ENCODE results near the gene C2orf92. TPM values are rescaled to one million over a fixed set of nuclear protein-coding genes. Genes with fewer than 3 reads are reported as not detected.
"Not testable (repeated sequence)": the region's sequence is repeated elsewhere in the genome, so short reads cannot be mapped to it uniquely, and the experiment has no call there.

The C2orf92 gene
- polyA plus RNA-seq, 1 donor from 2014 or later: 1.4 TPM

DNA sequence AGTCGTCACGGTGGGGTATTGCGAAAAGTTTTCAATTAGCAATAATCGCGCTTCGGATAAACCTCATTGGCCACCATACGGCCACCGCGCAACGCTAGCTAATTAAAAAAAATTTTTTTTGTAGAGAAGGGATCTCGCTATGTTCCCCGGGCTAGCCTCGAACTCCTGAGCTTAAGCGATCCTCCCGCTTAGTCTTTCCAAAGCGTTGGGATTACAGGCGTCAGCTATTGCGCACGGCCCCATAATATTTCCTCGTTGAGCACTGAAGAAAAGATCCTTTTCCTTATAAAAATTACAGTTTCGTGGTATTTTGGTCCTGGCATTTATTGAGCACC lies 4.9 kb upstream of the C2orf92 start:
- no peaks in the 10 kb centered on the region for H3K27me3 Mint-ChIP-seq
- H3K4me1 Mint-ChIP-seq: peaks cover 19 to 22% (median 22%) of the 10 kb centered on the region in 3 donors
- no peaks in the 10 kb centered on the region for H3K36me3 Mint-ChIP-seq
- no peaks in the 10 kb centered on the region for H3K9me3 Mint-ChIP-seq
- H3K4me3 Mint-ChIP-seq: peak overlapping the region; percentile 91 to 99 (median 96)
- H3K27ac Mint-ChIP-seq: peak overlapping the region; percentile 89 to 97 (median 95)

DNA sequence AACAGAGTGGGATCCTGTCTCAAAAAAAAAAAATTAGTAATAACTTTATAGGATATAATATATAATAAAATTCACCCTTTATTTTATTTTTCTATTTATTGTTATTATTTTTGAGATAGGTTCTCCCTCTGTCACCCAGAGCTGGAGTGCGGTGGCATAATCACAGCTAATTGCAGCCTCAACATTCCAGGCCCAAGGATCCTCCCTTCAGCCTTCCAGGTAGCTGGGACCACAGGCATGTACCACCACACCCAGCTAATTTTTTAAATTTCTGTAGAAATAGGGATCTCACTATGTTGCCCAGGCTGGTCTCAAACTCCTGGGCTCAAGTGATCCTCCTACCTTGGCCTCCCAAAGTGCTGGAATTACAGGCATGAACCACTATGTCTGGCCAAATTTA lies 958 bp downstream of the C2orf92 start:
- Mint-ChIP-seq H3K36me3 (peaks cover 2% of the 10 kb centered on the region), H3K27ac (no peak overlapping the region), H3K4me1 (peaks cover 4 to 6% (median 5%) of the 10 kb centered on the region in 3 donors), H3K9me3 (no peaks in the 10 kb centered on the region), H3K27me3 (no peaks in the 10 kb centered on the region), H3K4me3 (no peak overlapping the region)

DNA sequence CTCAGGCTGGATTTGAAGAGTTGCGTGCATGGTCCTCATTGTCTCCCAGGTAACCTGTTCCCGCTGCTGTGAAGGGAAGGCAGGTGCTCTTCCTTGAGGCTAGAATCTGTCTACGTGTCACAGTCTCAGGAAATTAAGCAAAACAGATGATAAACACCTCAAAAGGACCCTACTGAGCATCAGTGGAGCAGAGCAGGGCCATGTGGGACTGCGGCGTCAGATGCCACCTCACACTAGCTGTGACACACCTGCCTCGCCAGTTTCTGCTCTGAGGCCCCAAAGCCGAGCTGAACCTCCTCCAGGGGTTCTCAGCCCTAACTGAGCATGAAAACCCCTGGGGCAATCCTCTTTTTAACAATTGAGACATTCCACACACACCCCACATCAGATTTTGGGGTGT lies 2.0 kb downstream of the C2orf92 start:
- peaks cover 4 to 6% (median 5%) of the 10 kb centered on the region in 3 donors for H3K4me1 Mint-ChIP-seq
- no peak overlapping the region for H3K4me3 Mint-ChIP-seq
- H3K27ac Mint-ChIP-seq: no peak overlapping the region
- H3K9me3 Mint-ChIP-seq: no peaks in the 10 kb centered on the region
- peaks cover 3% of the 10 kb centered on the region for H3K36me3 Mint-ChIP-seq
- H3K27me3 Mint-ChIP-seq: no peaks in the 10 kb centered on the region

DNA sequence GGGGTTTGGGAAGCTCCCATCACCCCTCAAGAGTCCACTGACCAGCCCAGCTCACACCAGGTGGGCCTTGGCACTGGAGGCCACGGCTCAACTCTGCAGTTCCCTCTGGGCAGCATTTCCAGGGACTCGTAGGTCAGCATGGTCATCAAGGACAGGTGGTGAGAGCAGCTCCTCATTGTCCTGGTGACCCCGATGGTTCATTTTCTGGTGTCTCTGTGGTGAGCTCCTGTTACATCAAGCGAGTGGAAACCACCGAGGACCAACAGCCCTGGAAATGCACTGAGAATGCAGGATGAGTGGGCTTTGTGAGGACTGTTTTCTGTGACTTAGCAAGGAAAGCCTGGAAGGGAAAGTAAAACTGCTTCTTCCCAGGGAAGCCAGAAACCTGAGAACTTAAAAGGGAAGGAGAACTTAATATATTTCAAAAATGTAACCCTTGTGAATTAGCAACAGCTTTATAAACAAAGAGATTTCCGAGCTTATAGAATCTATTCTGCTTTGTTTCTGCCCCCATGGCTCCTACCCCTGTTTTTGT lies 3.2 kb downstream of the C2orf92 start:
- not testable (repeated sequence) for H3K4me3 Mint-ChIP-seq, H3K36me3 Mint-ChIP-seq, H3K4me1 Mint-ChIP-seq, H3K9me3 Mint-ChIP-seq, H3K27me3 Mint-ChIP-seq, H3K27ac Mint-ChIP-seq

DNA sequence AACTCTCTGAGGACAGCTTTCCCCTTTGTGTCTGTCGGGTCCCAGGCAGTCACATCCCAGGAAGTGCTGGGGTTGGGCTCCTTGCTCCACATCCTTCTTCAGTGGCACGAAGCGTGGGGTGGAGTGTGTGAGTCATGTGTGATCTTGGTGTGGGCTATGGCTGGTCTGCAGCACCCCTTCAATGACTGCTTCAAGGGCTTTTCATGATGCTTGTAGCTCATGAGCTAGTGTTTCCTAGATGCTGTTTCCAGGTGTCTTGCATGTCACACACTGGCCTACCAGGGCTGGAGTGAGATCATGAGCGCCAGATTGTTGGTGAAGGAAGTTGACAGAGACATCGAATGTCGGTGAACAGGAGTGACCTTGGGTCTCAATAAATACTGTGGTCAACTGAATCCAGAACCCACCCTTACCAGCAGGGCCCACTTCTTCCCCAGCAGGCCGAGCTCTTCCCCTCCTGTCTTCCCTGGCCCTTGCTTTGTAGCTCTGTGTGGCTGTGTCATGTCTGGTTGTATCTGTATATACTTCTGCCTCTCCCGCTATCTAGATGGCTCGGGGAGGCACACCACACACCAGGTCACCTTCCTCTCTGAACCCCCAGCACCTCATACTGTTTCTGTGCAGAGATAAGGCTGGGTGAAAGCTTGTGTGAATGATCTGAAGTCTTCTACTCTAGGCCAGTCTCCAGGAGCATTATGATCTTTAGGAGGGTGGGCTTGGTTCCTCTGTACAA lies 3.8 kb downstream of the C2orf92 start:
- H3K36me3 Mint-ChIP-seq: peaks cover 3% of the 10 kb centered on the region
- H3K27ac Mint-ChIP-seq: no peak overlapping the region
- H3K4me1 Mint-ChIP-seq: peaks cover 0 to 6% (median 3%) of the 10 kb centered on the region in 3 donors
- H3K27me3 Mint-ChIP-seq: peaks cover 3% of the 10 kb centered on the region
- H3K4me3 Mint-ChIP-seq: no peak overlapping the region
- H3K9me3 Mint-ChIP-seq: no peaks in the 10 kb centered on the region

DNA sequence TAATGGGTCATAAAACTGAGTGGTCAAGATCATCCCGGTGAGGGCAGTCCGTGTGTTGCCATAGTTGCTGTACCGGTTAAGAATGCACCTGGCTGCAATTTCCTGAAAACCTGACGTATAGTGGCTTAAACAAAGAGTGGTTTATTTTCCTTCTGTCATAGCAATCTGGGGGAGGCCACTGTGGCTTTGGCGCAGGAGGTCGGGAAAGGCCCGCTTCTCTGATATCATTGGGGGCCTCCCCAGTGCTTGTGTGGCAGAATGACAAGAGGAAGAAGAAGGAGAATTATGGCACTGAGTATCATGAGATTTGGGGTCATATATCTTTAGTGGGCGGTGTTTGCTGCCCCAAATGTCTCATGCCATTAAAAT lies 4.4 kb downstream of the C2orf92 start:
- peaks cover 3% of the 10 kb centered on the region for H3K36me3 Mint-ChIP-seq
- peaks cover 3% of the 10 kb centered on the region for H3K27me3 Mint-ChIP-seq
- H3K4me1 Mint-ChIP-seq: peaks cover 0 to 6% (median 3%) of the 10 kb centered on the region in 3 donors
- H3K9me3 Mint-ChIP-seq: no peaks in the 10 kb centered on the region
- H3K27ac Mint-ChIP-seq: no peak overlapping the region
- no peak overlapping the region for H3K4me3 Mint-ChIP-seq

DNA sequence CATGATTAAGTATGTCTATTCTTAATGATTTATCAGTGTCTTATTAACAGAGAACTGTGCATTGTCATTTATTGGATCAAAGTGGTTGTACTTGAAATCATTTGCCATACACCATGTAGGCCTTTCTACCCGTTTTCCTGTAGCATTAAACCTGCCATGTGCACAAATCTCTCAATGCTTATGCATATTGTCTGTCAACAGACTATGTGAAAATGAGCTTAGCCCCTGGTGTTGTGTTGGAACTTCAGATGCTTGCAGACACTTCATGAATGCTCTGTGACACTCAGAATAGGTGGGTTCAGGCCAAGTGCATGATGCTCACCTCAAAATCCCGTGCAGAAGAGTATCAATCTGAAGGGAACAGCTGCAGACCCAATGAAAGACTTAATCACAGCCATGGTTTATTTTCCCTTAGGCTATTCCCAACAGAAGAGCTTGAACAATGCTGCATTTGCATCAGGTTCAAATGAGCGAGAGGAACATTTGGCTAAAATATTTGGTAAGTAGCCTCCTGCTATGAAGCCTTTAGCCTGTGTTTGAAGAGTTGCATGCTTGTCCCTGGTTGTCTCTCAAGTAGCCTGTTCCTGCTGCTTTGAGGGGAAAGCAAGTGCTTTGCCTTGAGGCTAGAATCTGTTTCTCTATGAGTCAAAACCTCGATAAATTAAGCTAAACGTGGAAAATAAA lies 6.1 kb downstream of the C2orf92 start:
- H3K36me3 Mint-ChIP-seq: peaks cover 3% of the 10 kb centered on the region
- no peak overlapping the region for H3K27ac Mint-ChIP-seq
- no peak overlapping the region for H3K4me3 Mint-ChIP-seq
- H3K9me3 Mint-ChIP-seq: no peaks in the 10 kb centered on the region
- peaks cover 3% of the 10 kb centered on the region for H3K27me3 Mint-ChIP-seq
- H3K4me1 Mint-ChIP-seq: peaks cover 0 to 4% (median 3%) of the 10 kb centered on the region in 3 donors

DNA sequence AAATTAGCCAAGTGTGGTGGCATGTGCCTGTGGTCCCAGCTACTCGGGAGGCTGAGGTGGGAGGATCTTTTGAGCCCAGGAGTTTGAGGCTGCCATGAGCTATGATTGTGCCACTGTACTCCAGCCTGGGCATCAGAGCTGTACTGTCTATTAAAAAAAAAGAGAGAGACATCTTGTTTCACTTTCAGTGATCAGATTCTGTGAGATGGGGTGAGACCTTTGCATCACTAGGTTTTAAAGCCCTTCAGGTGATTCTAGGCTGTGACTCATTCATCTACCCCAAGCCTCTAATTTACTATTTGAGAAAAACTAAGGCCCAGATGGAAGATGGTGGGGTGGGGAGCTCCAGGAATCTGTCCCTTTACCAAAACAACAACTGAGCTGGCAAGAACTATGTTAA lies 7.1 kb downstream of the C2orf92 start:
- peaks cover 3% of the 10 kb centered on the region for H3K36me3 Mint-ChIP-seq
- H3K27me3 Mint-ChIP-seq: peaks cover 3% of the 10 kb centered on the region
- H3K4me3 Mint-ChIP-seq: no peak overlapping the region
- no peaks in the 10 kb centered on the region for H3K9me3 Mint-ChIP-seq
- no peak overlapping the region for H3K27ac Mint-ChIP-seq
- peaks cover 0 to 4% (median 3%) of the 10 kb centered on the region in 3 donors for H3K4me1 Mint-ChIP-seq

DNA sequence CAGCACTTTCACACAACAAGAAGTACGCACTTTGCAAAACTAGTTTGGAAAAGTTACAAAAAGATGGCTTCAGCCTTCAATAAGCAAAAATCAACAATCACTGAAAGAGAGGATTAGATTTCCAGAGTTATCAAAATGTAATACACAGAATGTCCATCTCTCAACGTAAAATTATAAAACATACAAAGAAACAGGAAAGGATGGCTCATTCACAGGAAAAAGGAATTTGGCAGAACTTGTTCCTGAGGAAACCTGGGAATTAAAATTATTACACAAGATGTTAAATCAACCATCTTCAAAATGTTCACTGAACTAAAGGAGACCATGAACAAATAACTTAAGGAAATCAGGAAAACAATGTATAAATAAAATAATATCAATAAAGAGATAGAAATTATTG lies 8.0 kb downstream of the C2orf92 start:
- Mint-ChIP-seq H3K36me3 (peaks cover 3% of the 10 kb centered on the region), H3K9me3 (no peaks in the 10 kb centered on the region), H3K27me3 (peaks cover 3% of the 10 kb centered on the region), H3K4me1 (peaks cover 0 to 4% (median 3%) of the 10 kb centered on the region in 3 donors), H3K4me3 (no peak overlapping the region), H3K27ac (no peak overlapping the region)

DNA sequence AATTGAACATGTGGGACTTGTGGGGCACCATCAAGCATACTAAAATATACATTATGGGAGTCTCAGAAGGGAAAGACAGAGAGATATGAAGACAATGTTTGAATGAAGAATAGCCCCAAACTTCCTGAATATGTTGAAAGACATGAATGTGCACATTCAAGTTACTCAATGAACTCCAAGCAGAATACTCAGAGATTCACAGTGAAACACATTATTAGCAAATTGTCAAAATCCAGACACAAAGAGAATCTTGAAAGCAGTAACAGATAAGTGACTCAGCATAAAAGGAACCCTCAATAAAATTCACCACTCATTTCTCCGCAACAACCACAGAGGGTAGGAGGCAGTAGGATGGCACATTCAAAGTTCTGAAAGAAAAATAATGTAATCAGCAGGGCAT lies 8.8 kb downstream of the C2orf92 start:
- Mint-ChIP-seq H3K36me3 (peaks cover 1% of the 10 kb centered on the region), H3K9me3 (no peaks in the 10 kb centered on the region), H3K27me3 (peaks cover 3% of the 10 kb centered on the region), H3K4me3 (no peak overlapping the region), H3K27ac (no peak overlapping the region), H3K4me1 (peaks cover 0 to 4% (median 3%) of the 10 kb centered on the region in 3 donors)

DNA sequence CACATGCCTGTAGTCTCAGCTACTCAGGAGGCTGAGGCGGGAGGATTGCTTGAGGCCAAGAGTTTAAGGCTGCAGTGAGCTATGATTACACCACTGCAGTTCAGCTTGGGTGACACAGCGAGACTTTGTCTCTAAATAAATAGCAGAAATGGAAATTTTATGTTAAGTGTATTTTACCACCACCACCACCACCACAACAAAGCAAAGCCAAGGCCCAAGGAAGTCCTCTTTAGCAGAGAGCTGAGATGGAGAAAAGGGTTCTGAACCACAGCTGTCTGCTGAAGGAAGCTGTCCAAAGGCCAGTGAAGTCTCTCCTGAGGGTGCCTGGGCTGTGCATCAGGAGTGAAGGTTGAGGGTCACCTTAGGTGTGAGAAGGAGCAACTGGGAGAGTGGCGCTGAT lies 17.7 kb downstream of the C2orf92 start:
- not testable (repeated sequence) for H3K4me3 Mint-ChIP-seq, H3K9me3 Mint-ChIP-seq, H3K27ac Mint-ChIP-seq, H3K4me1 Mint-ChIP-seq, H3K27me3 Mint-ChIP-seq, H3K36me3 Mint-ChIP-seq

DNA sequence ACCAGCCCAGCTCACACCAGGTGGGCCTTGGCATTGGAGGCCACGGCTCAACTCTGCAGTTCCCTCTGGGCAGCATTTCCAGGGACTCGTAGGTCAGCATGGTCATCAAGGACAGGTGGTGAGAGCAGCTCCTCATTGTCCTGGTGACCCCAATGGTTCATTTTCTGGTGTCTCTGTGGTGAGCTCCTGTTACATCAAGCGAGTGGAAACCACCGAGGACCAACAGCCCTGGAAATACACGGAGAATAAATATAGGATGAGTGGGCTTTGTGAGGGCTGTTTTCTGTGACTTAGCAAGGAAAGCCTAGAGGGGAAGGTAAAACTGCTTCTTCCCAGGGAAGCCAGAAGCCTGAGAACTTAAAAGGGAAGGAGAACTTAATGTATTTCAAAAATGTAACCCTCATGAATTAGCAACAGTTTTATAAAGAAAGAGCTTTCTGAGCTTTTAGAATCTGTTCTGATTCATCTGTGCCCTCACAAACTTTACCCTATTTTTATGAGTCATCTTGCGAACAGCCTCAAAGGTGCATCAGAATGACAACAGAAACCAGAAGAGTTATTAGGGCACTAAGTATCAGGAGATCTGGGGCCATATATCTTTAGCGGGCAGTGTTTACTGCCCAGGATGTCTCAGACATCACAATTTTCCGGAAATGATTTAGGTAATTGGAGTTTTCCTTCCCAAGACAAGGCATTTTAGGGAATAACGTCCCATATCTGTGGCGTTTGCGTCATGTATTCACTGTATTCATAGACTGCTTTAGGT lies 18.7 kb downstream of the C2orf92 start:
- peaks cover 1% of the 10 kb centered on the region for H3K36me3 Mint-ChIP-seq
- H3K27me3 Mint-ChIP-seq: peaks cover 5% of the 10 kb centered on the region
- H3K4me1 Mint-ChIP-seq: peaks cover 0 to 3% (median 0%) of the 10 kb centered on the region in 3 donors
- no peaks in the 10 kb centered on the region for H3K9me3 Mint-ChIP-seq
- H3K27ac Mint-ChIP-seq: no peak overlapping the region
- no peak overlapping the region for H3K4me3 Mint-ChIP-seq

DNA sequence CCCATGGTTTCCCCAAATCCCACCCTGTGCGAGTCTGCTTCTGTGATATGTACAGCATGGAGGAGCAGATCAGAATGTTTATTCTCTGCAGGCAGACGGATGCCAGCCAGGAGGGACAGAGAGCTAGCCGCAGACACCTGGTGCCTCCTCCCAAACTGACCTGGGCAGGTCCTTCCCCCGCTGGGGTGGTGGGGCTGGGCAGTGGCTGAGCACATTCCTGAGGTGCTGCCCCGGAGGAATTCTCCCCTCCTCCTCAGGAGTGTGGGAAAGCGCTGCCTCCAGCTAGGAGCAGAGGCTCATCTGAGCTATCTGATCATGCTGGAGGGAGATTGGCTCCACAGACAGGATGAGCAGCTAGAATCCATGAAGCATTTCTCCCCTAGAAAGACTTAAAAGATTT lies 21.7 kb downstream of the C2orf92 start:
- H3K27me3 Mint-ChIP-seq: peaks cover 5% of the 10 kb centered on the region
- peaks cover 0 to 3% (median 0%) of the 10 kb centered on the region in 3 donors for H3K4me1 Mint-ChIP-seq
- H3K27ac Mint-ChIP-seq: no peak overlapping the region
- no peaks in the 10 kb centered on the region for H3K9me3 Mint-ChIP-seq
- H3K36me3 Mint-ChIP-seq: peaks cover 3% of the 10 kb centered on the region
- H3K4me3 Mint-ChIP-seq: no peak overlapping the region

DNA sequence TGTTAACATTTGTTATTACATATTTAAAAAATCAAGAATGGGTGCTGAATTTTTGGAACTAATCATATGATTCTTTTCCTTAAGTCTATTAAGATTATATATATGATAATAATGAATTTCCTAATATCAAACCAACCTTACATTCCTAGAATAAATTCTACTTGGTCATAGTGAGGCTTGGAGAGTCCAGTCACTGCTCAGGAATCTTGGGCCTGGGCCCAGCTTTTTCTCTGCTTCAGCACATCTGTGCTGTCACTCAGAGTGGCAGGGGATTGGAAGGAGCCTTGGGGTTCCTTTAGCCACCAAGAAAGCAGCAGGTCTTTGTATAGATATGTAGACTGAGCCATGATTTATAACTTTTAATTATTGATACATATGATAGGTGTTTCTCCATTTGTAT lies 24.0 kb downstream of the C2orf92 start:
- Mint-ChIP-seq H3K4me3 (no peak overlapping the region), H3K4me1 (peaks cover 3 to 9% (median 6%) of the 10 kb centered on the region in 3 donors), H3K27me3 (peaks cover 4% of the 10 kb centered on the region), H3K27ac (no peak overlapping the region), H3K36me3 (peaks cover 5% of the 10 kb centered on the region), H3K9me3 (no peaks in the 10 kb centered on the region)

DNA sequence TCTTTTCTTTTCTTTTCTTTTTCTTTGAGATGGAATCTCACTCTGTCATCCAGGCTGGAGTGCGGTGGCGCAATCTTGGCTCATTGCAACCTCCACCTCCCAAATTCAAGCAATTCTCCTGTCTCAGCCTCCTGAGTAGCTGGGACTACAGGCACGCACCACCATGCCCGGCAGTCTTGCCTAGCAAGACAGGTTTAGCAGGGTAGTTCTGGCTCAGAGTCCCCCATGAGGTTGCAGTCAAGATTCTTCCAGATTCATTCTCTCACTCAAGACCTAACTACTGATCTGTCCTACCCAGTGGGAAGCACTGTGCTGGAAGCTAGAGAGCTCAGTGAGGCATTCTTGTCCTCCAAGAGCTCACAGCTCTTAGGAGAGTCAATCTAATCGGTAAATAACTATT lies 26.2 kb downstream of the C2orf92 start:
- H3K36me3 Mint-ChIP-seq: peaks cover 6% of the 10 kb centered on the region
- peaks cover 1% of the 10 kb centered on the region for H3K27me3 Mint-ChIP-seq
- H3K27ac Mint-ChIP-seq: no peak overlapping the region
- H3K4me1 Mint-ChIP-seq: peaks cover 3 to 9% (median 6%) of the 10 kb centered on the region in 3 donors
- H3K9me3 Mint-ChIP-seq: no peaks in the 10 kb centered on the region
- no peak overlapping the region for H3K4me3 Mint-ChIP-seq

All from IgD-negative memory B cell (primary cell).